Endothelial cell (in vitro differentiated cells): Measurements from ENCODE around the gene NPIPA5. TPM values are rescaled to one million over a fixed set of nuclear protein-coding genes. Genes with fewer than 3 reads are reported as not detected.
"Not testable (repeated sequence)": the region's sequence is repeated elsewhere in the genome, so short reads cannot be mapped to it uniquely, and the experiment has no call there.

Experiments used
- DNase-seq: peaks from one replicate; pipeline ENCODE4 v3.0.0; 2021; ENCODE audit warnings: low spot score
- H3K27ac Mint-ChIP-seq: one replicate; pipeline ENCODE4 v1.8.0; 2021; ENCODE audit warnings: mixed read lengths, inconsistent platforms; ENCODE audit not compliant: unreplicated experiment
- H3K27me3 Mint-ChIP-seq: one replicate; pipeline ENCODE4 v1.8.0; 2021; ENCODE audit warnings: mild to moderate bottlenecking, moderate library complexity, mixed read lengths, inconsistent platforms; ENCODE audit not compliant: unreplicated experiment
- H3K36me3 Mint-ChIP-seq: one replicate; pipeline ENCODE4 v1.8.0; 2021; ENCODE audit warnings: mild to moderate bottlenecking, low read depth, mixed read lengths, inconsistent platforms; ENCODE audit not compliant: unreplicated experiment
- H3K4me1 Mint-ChIP-seq: one replicate; pipeline ENCODE4 v1.8.0; 2021; ENCODE audit warnings: mild to moderate bottlenecking, mixed read lengths, inconsistent platforms; ENCODE audit not compliant: unreplicated experiment
- H3K4me3 Mint-ChIP-seq: one replicate; pipeline ENCODE4 v1.8.0; 2021; ENCODE audit warnings: mild to moderate bottlenecking, mixed read lengths, inconsistent platforms; ENCODE audit not compliant: unreplicated experiment
- H3K9me3 Mint-ChIP-seq: one replicate; pipeline ENCODE4 v1.8.0; 2021; ENCODE audit warnings: mixed read lengths, inconsistent platforms; ENCODE audit not compliant: unreplicated experiment
- total RNA-seq: library from RNA; stranded (reverse); fragmentation: NEBNext Ultra II Directional; extraction: Animal tissue kit (Norgen Biotek cat#: 25700); gene quantifications from one replicate; pipeline ENCODE4 v1.2.1, GENCODE V29; 2021; ENCODE audit not compliant: unreplicated experiment
- TF ChIP-seq, protein P1 (sequence below): fragments of 200-600 bp; sonication (generic); IDR thresholded peaks from one replicate; pipeline ENCODE4 v1.5.0; 2021; ENCODE audit warnings: antibody characterized with exemption; ENCODE audit not compliant: unreplicated experiment

The NPIPA5 gene
- total RNA-seq, 1 donor from 2014 or later, result 1.7 TPM

DNA sequence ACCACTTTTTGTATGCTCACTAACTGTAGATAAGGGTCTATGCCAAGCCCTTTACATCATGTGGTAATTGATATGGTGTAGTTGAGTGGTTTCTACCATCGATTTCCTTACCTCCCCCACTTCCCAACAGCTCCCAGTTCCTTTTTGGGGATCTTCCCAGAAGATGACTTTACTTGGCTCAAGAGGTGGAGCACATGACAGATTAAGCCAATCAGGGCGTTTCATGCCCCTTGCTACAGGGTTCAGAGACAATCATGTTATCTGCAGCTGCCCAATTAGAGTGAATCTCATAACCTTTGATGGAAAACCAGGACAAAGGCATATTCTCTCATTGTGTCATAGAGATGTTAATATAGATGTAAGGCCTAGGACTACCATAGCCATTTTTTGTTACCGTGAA lies 40.1 kb upstream of the NPIPA5 start:
- DNase-seq, result no peak
- no peaks in the 10 kb centered on the region for H3K9me3 Mint-ChIP-seq
- no peak overlapping the region for H3K27ac Mint-ChIP-seq
- no peak overlapping the region for H3K4me3 Mint-ChIP-seq
- no peaks in the 10 kb centered on the region for H3K4me1 Mint-ChIP-seq
- no peaks in the 10 kb centered on the region for H3K36me3 Mint-ChIP-seq
- H3K27me3 Mint-ChIP-seq, result peaks cover 2% of the 10 kb centered on the region
- TF ChIP-seq, protein P1, sequence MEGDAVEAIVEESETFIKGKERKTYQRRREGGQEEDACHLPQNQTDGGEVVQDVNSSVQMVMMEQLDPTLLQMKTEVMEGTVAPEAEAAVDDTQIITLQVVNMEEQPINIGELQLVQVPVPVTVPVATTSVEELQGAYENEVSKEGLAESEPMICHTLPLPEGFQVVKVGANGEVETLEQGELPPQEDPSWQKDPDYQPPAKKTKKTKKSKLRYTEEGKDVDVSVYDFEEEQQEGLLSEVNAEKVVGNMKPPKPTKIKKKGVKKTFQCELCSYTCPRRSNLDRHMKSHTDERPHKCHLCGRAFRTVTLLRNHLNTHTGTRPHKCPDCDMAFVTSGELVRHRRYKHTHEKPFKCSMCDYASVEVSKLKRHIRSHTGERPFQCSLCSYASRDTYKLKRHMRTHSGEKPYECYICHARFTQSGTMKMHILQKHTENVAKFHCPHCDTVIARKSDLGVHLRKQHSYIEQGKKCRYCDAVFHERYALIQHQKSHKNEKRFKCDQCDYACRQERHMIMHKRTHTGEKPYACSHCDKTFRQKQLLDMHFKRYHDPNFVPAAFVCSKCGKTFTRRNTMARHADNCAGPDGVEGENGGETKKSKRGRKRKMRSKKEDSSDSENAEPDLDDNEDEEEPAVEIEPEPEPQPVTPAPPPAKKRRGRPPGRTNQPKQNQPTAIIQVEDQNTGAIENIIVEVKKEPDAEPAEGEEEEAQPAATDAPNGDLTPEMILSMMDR, result no peak

DNA sequence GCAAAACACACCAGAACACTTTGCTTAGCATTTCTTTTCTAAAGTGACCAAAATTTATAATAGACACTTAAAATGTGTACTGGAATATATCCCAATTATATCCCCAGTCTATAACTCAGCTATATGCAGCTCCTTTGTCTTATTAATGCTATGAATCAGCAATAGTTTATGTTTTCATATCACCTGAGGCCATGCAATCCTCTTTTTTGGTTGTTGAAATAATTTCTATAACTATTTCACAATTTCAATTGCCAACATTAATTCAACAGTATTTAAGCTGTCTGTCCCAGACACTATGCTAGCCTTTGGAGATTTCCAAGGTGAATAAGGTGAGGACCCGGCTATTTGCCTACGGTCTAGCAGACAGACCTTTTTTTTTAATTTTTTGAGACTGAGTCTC lies 39.1 kb upstream of the NPIPA5 start:
- Mint-ChIP-seq H3K27me3 (peaks cover 2% of the 10 kb centered on the region), H3K4me3 (no peak overlapping the region), H3K27ac (no peak overlapping the region), H3K4me1 (no peaks in the 10 kb centered on the region), H3K9me3 (no peaks in the 10 kb centered on the region), H3K36me3 (no peaks in the 10 kb centered on the region)
- TF ChIP-seq, protein P1, result no peak
- no peak for DNase-seq

DNA sequence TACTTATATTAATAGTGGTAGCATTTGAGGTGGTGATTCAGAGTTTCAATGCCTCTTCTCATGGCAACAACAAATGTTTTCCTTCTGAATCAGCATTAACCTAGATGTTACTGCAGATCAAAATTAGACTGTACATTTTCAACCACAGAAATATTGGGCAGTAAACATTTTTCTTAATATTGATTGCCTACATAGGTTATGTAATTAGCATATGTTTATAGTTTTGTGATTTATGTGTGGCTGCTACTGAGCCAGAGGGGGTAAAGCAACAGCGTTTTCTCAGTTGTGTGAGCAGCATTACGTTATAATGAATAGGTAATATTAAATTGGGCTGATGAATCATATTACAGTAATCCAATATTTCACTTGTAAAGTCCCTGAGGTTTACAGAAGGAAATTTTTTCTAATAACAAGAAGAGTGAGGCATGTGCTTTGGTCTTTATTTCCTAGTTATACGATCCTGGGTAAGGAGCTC lies 37.5 kb upstream of the NPIPA5 start:
- Mint-ChIP-seq H3K9me3 (no peaks in the 10 kb centered on the region), H3K36me3 (no peaks in the 10 kb centered on the region), H3K27me3 (peaks cover 4% of the 10 kb centered on the region), H3K27ac (no peak overlapping the region), H3K4me1 (no peaks in the 10 kb centered on the region), H3K4me3 (no peak overlapping the region)
- DNase-seq, result no peak
- TF ChIP-seq, protein P1, result no peak

DNA sequence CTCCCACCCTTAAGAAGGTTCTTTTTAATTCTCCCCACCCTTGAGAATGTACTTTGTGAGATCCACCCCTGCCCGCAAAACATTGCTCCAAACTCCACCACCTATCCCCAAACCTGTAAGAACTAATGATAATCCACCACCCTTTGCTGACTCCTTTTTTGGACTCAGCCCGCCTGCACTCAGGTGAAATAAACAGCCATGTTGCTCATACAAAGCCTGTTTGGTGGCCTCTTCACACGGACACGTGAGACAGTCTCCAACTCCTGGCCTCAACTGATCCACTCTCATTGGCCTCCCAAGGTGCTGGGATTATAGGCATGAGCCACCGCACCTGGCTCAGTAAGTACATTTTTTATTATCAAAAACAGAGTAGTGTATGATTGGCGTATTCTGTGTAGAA lies 31.4 kb upstream of the NPIPA5 start:
- H3K4me1 Mint-ChIP-seq, DNase-seq, H3K27me3 Mint-ChIP-seq, H3K36me3 Mint-ChIP-seq, H3K9me3 Mint-ChIP-seq, H3K4me3 Mint-ChIP-seq, H3K27ac Mint-ChIP-seq: not testable (repeated sequence)

DNA sequence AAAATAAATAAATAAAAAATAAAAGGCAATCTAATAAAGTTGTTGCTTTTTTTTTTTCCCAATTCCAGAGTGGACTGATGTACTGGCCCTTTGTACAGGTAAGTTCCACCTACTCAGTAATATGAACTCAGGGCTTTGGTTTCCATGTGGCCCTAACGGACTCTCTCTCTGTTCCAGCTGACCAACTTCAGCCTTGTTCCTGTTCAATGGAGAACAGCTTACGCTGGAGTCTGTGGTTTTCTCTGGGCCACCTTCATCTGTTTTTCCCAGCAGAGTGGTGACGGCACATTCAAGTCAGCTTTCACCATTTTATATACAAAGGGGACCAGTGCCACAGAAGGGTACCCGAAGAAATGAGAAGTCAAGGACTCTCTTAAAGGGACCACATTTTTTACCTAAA lies 29.7 kb upstream of the NPIPA5 start:
- not testable (repeated sequence) for H3K27me3 Mint-ChIP-seq, H3K4me1 Mint-ChIP-seq, DNase-seq, H3K4me3 Mint-ChIP-seq, H3K36me3 Mint-ChIP-seq, H3K9me3 Mint-ChIP-seq, H3K27ac Mint-ChIP-seq

DNA sequence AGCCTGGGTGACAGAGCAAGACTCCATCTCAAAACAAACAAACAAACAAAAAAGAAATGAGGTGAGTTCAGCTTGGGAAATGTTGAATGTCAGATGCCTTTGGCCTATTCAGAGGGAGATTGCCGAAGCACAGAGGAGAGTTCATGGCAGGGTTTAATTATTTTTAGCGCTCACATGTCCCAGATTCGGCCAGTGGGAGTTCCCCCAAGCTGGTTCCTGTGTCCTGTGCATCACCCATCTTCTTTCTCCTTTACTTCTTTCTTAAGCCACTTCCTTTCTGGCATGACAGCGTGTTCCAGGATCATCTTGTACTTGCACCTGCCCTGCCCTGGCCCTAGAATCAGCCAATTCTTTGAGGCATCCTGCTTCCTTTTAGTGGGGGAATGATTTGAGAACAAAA lies 26.7 kb upstream of the NPIPA5 start:
- H3K27ac Mint-ChIP-seq, result no peak overlapping the region
- no peaks in the 10 kb centered on the region for H3K4me1 Mint-ChIP-seq
- no peak overlapping the region for H3K4me3 Mint-ChIP-seq
- TF ChIP-seq, protein P1, result no peak
- no peaks in the 10 kb centered on the region for H3K9me3 Mint-ChIP-seq
- DNase-seq, result no peak
- no peaks in the 10 kb centered on the region for H3K27me3 Mint-ChIP-seq
- H3K36me3 Mint-ChIP-seq, result no peaks in the 10 kb centered on the region

DNA sequence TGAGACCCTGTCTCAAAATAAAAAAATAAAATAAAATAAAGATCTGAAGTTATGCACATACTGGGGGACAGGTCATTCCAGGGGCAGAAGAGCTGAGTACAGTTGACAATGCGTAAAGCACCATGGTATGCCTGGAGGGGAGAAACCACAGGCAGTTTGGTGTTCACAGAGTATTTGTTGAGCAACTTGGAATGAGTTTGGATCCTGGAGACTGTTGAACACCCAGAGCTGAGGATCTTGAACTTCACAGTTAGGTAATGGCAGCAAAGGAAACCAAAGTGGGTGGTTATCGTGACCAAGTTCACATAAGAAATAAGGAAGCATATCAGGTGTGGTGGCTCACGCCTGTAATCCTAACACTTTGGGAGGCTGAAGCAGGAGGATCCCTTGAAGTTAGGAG lies 26.0 kb upstream of the NPIPA5 start:
- DNase-seq, H3K4me3 Mint-ChIP-seq, H3K9me3 Mint-ChIP-seq, H3K36me3 Mint-ChIP-seq, H3K4me1 Mint-ChIP-seq, H3K27me3 Mint-ChIP-seq, H3K27ac Mint-ChIP-seq: not testable (repeated sequence)
